ENCODE measurements around the gene IL12A. TPM values are rescaled to one million over a fixed set of nuclear protein-coding genes. Genes with fewer than 3 reads are reported as not detected.

IL12A gene
- total and polyA plus RNA-seq, 7 donors, result 0.08 to 0.79 (median 0.31) TPM

- no peaks in the 10 kb centered on the region for H3K27me3 ChIP-seq (ENCODE audit: insufficient read depth in 3 of 3, low read length in 2 of 3)
- DNase-seq (no peak), ATAC-seq (peak in 1 of 4 donors; percentile 39)
- H3K4me1 ChIP-seq, result no peaks in the 10 kb centered on the region
- intact Hi-C loops (cut with DNase I), result no loop called here
- no peak for TF ChIP-seq CTCF (IDR thresholded peaks at IDR 0.05)
- no peak overlapping the region for H3K27ac ChIP-seq
- H3K9me3 ChIP-seq, result no peaks in the 10 kb centered on the region
- H3K36me3 ChIP-seq (ENCODE audit: insufficient read depth in 1 of 2, low read depth in 1 of 2), result no peaks in the 10 kb centered on the region
- H3K4me3 ChIP-seq, result no peak overlapping the region
- 60 to 72% (median 66%) methylated on average over 6 of the region's 6 CpGs for WGBS, 3 donors
These were observed 39.0 kb downstream of the IL12A start for GRCh38 chr3:160027541-160028195.

GRCh38 chr3:160035757-160036156, 47.1 kb downstream of the IL12A start:
- H3K4me1 ChIP-seq, result peaks cover 6% of the 10 kb centered on the region
- intact Hi-C loops (cut with DNase I), result no loop called here
- no peak overlapping the region for H3K4me3 ChIP-seq
- DNase-seq (no peak), ATAC-seq (no peak)
- H3K9me3 ChIP-seq, result no peaks in the 10 kb centered on the region
- peaks cover 6 to 29% (median 6%) of the 10 kb centered on the region in 3 donors for H3K27me3 ChIP-seq (ENCODE audit: insufficient read depth in 3 of 3, low read length in 2 of 3)
- H3K36me3 ChIP-seq (ENCODE audit: insufficient read depth in 1 of 2, low read depth in 1 of 2), result no peaks in the 10 kb centered on the region
- no peak overlapping the region for H3K27ac ChIP-seq
- WGBS, 3 donors, result 47 to 78% (median 50%) methylated on average over 1 of the region's 1 CpG
- TF ChIP-seq CTCF (IDR thresholded peaks at IDR 0.05), result no peak

- TF ChIP-seq CTCF (IDR thresholded peaks at IDR 0.05), result no peak
- peaks cover 6% of the 10 kb centered on the region for H3K4me1 ChIP-seq
- no peak overlapping the region for H3K27ac ChIP-seq
- ATAC-seq (no peak), DNase-seq (peak in 1 of 2 donors; percentile 50)
- H3K9me3 ChIP-seq, result no peaks in the 10 kb centered on the region
- 4 to 5% (median 4%) methylated on average over 31 to 36 of the region's 36 CpGs for WGBS, 3 donors
- H3K4me3 ChIP-seq, result peak overlapping the region; percentile 43
- intact Hi-C loops (cut with DNase I), result no loop called here
- no peaks in the 10 kb centered on the region for H3K36me3 ChIP-seq (ENCODE audit: insufficient read depth in 1 of 2, low read depth in 1 of 2)
- peaks cover 6 to 32% (median 6%) of the 10 kb centered on the region in 3 donors for H3K27me3 ChIP-seq (ENCODE audit: insufficient read depth in 3 of 3, low read length in 2 of 3)
These were observed 50.4 kb downstream of the IL12A start for GRCh38 chr3:160038862-160039562.

- Histone ChIP-seq H3K4me1 (peaks cover 6% of the 10 kb centered on the region), H3K27ac (no peak overlapping the region), H3K4me3 (no peak overlapping the region), H3K36me3 (ENCODE audit: insufficient read depth in 1 of 2, low read depth in 1 of 2) (no peaks in the 10 kb centered on the region), H3K27me3 (ENCODE audit: insufficient read depth in 3 of 3, low read length in 2 of 3) (peaks cover 6 to 32% (median 6%) of the 10 kb centered on the region in 3 donors), H3K9me3 (no peaks in the 10 kb centered on the region)
- intact Hi-C loops (cut with DNase I), result no loop called here
- ATAC-seq, result no peak
- TF ChIP-seq CTCF (IDR thresholded peaks at IDR 0.05), result no peak
- WGBS, 3 donors, result 26 to 47% (median 33%) methylated on average over 3 of the region's 3 CpGs
- no peak for DNase-seq
These were observed 51.5 kb downstream of the IL12A start for GRCh38 chr3:160040181-160040580.
